Activated naive CD4-positive, alpha-beta T cell treated with anti-CD3 and anti-CD28 coated beads for 36 hours (primary cell): ENCODE data around the gene CLUH. TPM values are rescaled to one million over a fixed set of nuclear protein-coding genes. Genes with fewer than 3 reads are reported as not detected.

Experiments used
- CTCF ChIA-PET: fragments of 350-600 bp; sonication (Branson Sonifier 250); formaldehyde crosslinking; loops from one replicate; lab custom pipeline; 2021; ENCODE audit warnings: antibody characterized with exemption; lab: Charles Lee
- DNase-seq: peaks from one replicate; pipeline ENCODE4 v3.0.0-alpha.2; 2020
- H3K27ac Mint-ChIP-seq: one replicate; pipeline ENCODE4 v1.8.0; 2021; ENCODE audit warnings: mild to moderate bottlenecking, mixed read lengths
- H3K27me3 Mint-ChIP-seq: one replicate; pipeline ENCODE4 v1.8.0; 2021; ENCODE audit warnings: low read depth, mixed read lengths
- H3K36me3 Mint-ChIP-seq: one replicate; pipeline ENCODE4 v1.8.0; 2021; ENCODE audit warnings: low read depth, mixed read lengths
- H3K4me1 Mint-ChIP-seq: one replicate; pipeline ENCODE4 v1.8.0; 2021; ENCODE audit warnings: low read depth, mixed read lengths
- H3K4me3 Mint-ChIP-seq: one replicate; pipeline ENCODE4 v1.8.0; 2021; ENCODE audit warnings: mild to moderate bottlenecking, moderate library complexity, mixed read lengths
- H3K9me3 Mint-ChIP-seq: one replicate; pipeline ENCODE4 v1.8.0; 2021; ENCODE audit warnings: mixed read lengths
- intact Hi-C: fragments of 100-400 bp; cut with micrococcal nuclease; formaldehyde crosslinking; loops from one replicate; pipeline ENCODE4 v1.15.1; 2023
- total RNA-seq, 2 experiments: library from RNA; stranded (reverse); gene quantifications; one replicate each; pipeline ENCODE4 v1.2.3, GENCODE V29; 2021

Gene CLUH
- total RNA-seq, result 10 to 100 TPM; 72.7 to 81.4 TPM

GRCh38 chr17:2711608-2712299, at the start of gene CLUH:
TSS of gene CLUH (minus strand) at chr17:2711764. CDS start at chr17:2711661, 103 bp downstream.
- intact Hi-C loops, result loop anchor here (1.0 to 2.0 kb wide), 6 partner anchors 10 to 375 kb away; partner anchors contain the start of genes METTL16, MNT, PAFAH1B1 and TSR1
- Mint-ChIP-seq H3K27me3 (no peaks in the 10 kb centered on the region), H3K9me3 (no peaks in the 10 kb centered on the region), H3K27ac (peak within 1 kb of the TSS; percentile 82), H3K36me3 (peaks cover 3% of the 10 kb centered on the region), H3K4me1 (peaks cover 32% of the 10 kb centered on the region), H3K4me3 (peak within 1 kb of the TSS; percentile 88)
- CTCF ChIA-PET, result no interaction called here
- peak; percentile 96 for DNase-seq

- Mint-ChIP-seq H3K27me3 (peaks cover 26% of the 10 kb centered on the region), H3K9me3 (no peaks in the 10 kb centered on the region), H3K27ac (no peak overlapping the region), H3K4me1 (no peaks in the 10 kb centered on the region), H3K36me3 (no peaks in the 10 kb centered on the region), H3K4me3 (no peak overlapping the region)
- intact Hi-C loops, result no loop called here
- CTCF ChIA-PET, result interaction anchor here (0.7 to 0.9 kb wide), 2 partner anchors 14 to 27 kb away, joined by 3 read pairs; no protein-coding TSS in a partner anchor
- no peak for DNase-seq
Measured at GRCh38 chr17:2758870-2759269, 47.3 kb upstream of the CLUH start.

- Mint-ChIP-seq H3K36me3 (no peaks in the 10 kb centered on the region), H3K9me3 (no peaks in the 10 kb centered on the region), H3K4me3 (peak overlapping the region; percentile 24), H3K4me1 (no peaks in the 10 kb centered on the region), H3K27me3 (peaks cover 31% of the 10 kb centered on the region), H3K27ac (no peak overlapping the region)
- intact Hi-C loops, result no loop called here
- CTCF ChIA-PET, result no interaction called here
- DNase-seq, result no peak
Measured at GRCh38 chr17:2755891-2756724, 44.5 kb upstream of the CLUH start.

GRCh38 chr17:2751491-2751890, 39.9 kb upstream of the CLUH start:
- Mint-ChIP-seq H3K36me3 (no peaks in the 10 kb centered on the region), H3K9me3 (no peaks in the 10 kb centered on the region), H3K27ac (no peak overlapping the region), H3K4me1 (no peaks in the 10 kb centered on the region), H3K4me3 (no peak overlapping the region), H3K27me3 (peaks cover 32% of the 10 kb centered on the region)
- CTCF ChIA-PET, result no interaction called here
- DNase-seq, result no peak
- intact Hi-C loops, result no loop called here

- intact Hi-C loops, result no loop called here
- Mint-ChIP-seq H3K4me1 (no peaks in the 10 kb centered on the region), H3K27ac (no peak overlapping the region), H3K9me3 (no peaks in the 10 kb centered on the region), H3K4me3 (no peak overlapping the region), H3K36me3 (no peaks in the 10 kb centered on the region), H3K27me3 (peaks cover 30% of the 10 kb centered on the region)
- DNase-seq, result no peak
- CTCF ChIA-PET, result no interaction called here
Measured at GRCh38 chr17:2750721-2751120, 39.2 kb upstream of the CLUH start.

- H3K4me1 Mint-ChIP-seq, result no peaks in the 10 kb centered on the region
- no peak overlapping the region for H3K27ac Mint-ChIP-seq
- intact Hi-C loops, result no loop called here
- peaks cover 33% of the 10 kb centered on the region for H3K27me3 Mint-ChIP-seq
- H3K36me3 Mint-ChIP-seq, result no peaks in the 10 kb centered on the region
- peak; percentile 71 for DNase-seq
- no peak overlapping the region for H3K4me3 Mint-ChIP-seq
- H3K9me3 Mint-ChIP-seq, result no peaks in the 10 kb centered on the region
- CTCF ChIA-PET, result interaction anchor here (0.9 kb wide), 1 partner anchor 40 kb away, joined by 3 read pairs; no protein-coding TSS in a partner anchor
Measured at GRCh38 chr17:2749784-2750181, 38.2 kb upstream of the CLUH start.

GRCh38 chr17:2749058-2749783, 37.7 kb upstream of the CLUH start, which contains the start of gene CCDC92B:
TSS of gene CCDC92B (minus strand) at chr17:2749652. CDS start at chr17:2735145, 14,507 bp downstream.
- no peak within 1 kb of the TSS for H3K4me3 Mint-ChIP-seq
- intact Hi-C loops, result no loop called here
- DNase-seq, result no peak
- H3K4me1 Mint-ChIP-seq, result no peaks in the 10 kb centered on the region
- no peaks in the 10 kb centered on the region for H3K36me3 Mint-ChIP-seq
- H3K27ac Mint-ChIP-seq, result no peak within 1 kb of the TSS
- H3K9me3 Mint-ChIP-seq, result no peaks in the 10 kb centered on the region
- peaks cover 36% of the 10 kb centered on the region for H3K27me3 Mint-ChIP-seq
- CTCF ChIA-PET, result interaction anchor here (0.9 kb wide), 1 partner anchor 41 kb away, joined by 3 read pairs; no protein-coding TSS in a partner anchor

- intact Hi-C loops, result no loop called here
- H3K9me3 Mint-ChIP-seq, result no peaks in the 10 kb centered on the region
- no peaks in the 10 kb centered on the region for H3K36me3 Mint-ChIP-seq
- peaks cover 31% of the 10 kb centered on the region for H3K27me3 Mint-ChIP-seq
- H3K27ac Mint-ChIP-seq, result no peak overlapping the region
- H3K4me1 Mint-ChIP-seq, result no peaks in the 10 kb centered on the region
- CTCF ChIA-PET, result interaction anchor here (0.6 kb wide), 1 partner anchor 10 kb away, joined by 3 read pairs; no protein-coding TSS in a partner anchor
- H3K4me3 Mint-ChIP-seq, result no peak overlapping the region
- no peak for DNase-seq
Measured at GRCh38 chr17:2745317-2746037, 33.9 kb upstream of the CLUH start.

GRCh38 chr17:2737693-2738092, 26.1 kb upstream of the CLUH start:
- Mint-ChIP-seq H3K27ac (no peak overlapping the region), H3K4me3 (no peak overlapping the region), H3K4me1 (no peaks in the 10 kb centered on the region), H3K27me3 (peaks cover 6% of the 10 kb centered on the region), H3K9me3 (no peaks in the 10 kb centered on the region), H3K36me3 (no peaks in the 10 kb centered on the region)
- intact Hi-C loops, result no loop called here
- no peak for DNase-seq
- CTCF ChIA-PET, result interaction anchor here (0.6 kb wide), 1 partner anchor 12 kb away, joined by 3 read pairs; no protein-coding TSS in a partner anchor

- H3K27me3 Mint-ChIP-seq, result peaks cover 6% of the 10 kb centered on the region
- H3K4me1 Mint-ChIP-seq, result no peaks in the 10 kb centered on the region
- CTCF ChIA-PET, result no interaction called here
- intact Hi-C loops, result no loop called here
- H3K36me3 Mint-ChIP-seq, result no peaks in the 10 kb centered on the region
- no peak overlapping the region for H3K27ac Mint-ChIP-seq
- no peaks in the 10 kb centered on the region for H3K9me3 Mint-ChIP-seq
- no peak for DNase-seq
- no peak overlapping the region for H3K4me3 Mint-ChIP-seq
Measured at GRCh38 chr17:2736956-2737355, 25.4 kb upstream of the CLUH start.

GRCh38 chr17:2735896-2736295, 24.3 kb upstream of the CLUH start:
- no peak overlapping the region for H3K27ac Mint-ChIP-seq
- no peak for DNase-seq
- no peaks in the 10 kb centered on the region for H3K9me3 Mint-ChIP-seq
- no peaks in the 10 kb centered on the region for H3K4me1 Mint-ChIP-seq
- intact Hi-C loops, result no loop called here
- no peaks in the 10 kb centered on the region for H3K36me3 Mint-ChIP-seq
- CTCF ChIA-PET, result no interaction called here
- H3K27me3 Mint-ChIP-seq, result peaks cover 6% of the 10 kb centered on the region
- H3K4me3 Mint-ChIP-seq, result no peak overlapping the region
